ENCODE results near the gene CDKN2C. TPM values are rescaled to one million over a fixed set of nuclear protein-coding genes. Genes with fewer than 3 reads are reported as not detected.
A peak's percentile ranks its signal among the peaks of the same experiment; 100 is the strongest.
"Not testable (repeated sequence)": the region's sequence is repeated elsewhere in the genome, so short reads cannot be mapped to it uniquely, and the experiment has no call there.

Gene CDKN2C
- total RNA-seq (ENCODE audit: insufficient read depth, low replicate concordance), result 8.7 TPM

DNA sequence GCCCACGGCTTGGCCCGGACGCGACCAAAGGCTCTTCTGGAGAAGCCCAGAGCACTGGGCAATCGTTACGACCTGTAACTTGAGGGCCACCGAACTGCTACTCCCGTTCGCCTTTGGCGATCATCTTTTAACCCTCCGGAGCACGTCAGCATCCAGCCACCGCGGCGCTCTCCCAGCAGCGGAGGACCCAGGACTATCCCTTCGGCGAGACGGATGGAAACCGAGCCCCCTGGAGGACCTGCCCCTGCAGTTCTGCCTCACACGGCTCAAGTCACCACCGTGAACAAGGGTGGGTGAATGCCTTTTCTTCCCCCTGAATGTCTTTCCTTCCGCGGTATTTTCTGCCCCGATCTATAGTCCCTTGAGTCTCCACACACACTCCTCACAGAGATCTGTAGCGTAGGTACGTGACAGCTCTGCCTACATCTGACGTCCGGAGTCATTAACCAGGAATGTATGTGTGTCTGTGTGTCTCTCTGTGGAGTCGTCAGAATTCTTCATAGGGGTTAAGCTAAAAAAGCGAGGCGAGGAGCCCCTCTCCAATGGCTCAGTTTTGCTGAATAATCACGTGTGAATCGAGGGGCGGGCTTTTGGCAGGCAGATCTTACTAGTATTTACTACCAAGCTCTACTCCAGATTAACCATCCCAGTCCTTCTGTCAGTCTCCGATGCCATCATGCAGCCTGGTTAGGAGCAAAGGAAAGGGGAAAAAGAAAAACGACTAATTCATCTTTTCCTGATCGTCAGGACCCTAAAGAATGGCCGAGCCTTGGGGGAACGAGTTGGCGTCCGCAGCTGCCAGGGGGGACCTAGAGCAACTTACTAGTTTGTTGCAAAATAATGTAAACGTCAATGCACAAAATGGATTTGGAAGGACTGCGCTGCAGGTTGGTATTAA is at the start of gene CDKN2C:
TSS of gene CDKN2C (plus strand) at position 635 of the 898 bp plus-strand sequence. CDS start at position 759, 124 bp downstream.
- peak; percentile 77 for DNase-seq (ENCODE audit: low spot score)

DNA sequence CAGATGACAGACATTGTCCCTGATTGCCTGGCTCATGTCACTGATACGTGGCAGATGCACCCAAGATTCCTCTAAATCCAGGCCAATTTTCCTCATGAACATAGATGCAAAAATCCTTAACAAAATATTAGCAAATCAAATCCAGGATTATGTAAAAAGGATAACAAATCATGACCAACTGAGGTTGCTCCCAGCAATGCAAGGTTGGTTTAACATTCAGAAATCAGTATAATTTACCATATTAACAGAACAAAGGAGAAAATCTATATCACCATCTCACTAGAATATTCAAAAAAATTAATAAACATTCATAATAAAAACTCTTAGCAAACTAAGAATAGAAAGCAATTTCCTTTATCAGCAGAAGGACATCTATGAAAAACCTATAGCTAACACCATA is 49.6 kb upstream of the CDKN2C start:
- no peak for DNase-seq (ENCODE audit: low spot score)

- DNase-seq (ENCODE audit: low spot score), result no peak
Observed at GRCh38 chr1:50921029-50921428, 49.0 kb upstream of the CDKN2C start.

GRCh38 chr1:50923564-50923963 is 46.5 kb upstream of the CDKN2C start:
- no peak for DNase-seq (ENCODE audit: low spot score)

DNA sequence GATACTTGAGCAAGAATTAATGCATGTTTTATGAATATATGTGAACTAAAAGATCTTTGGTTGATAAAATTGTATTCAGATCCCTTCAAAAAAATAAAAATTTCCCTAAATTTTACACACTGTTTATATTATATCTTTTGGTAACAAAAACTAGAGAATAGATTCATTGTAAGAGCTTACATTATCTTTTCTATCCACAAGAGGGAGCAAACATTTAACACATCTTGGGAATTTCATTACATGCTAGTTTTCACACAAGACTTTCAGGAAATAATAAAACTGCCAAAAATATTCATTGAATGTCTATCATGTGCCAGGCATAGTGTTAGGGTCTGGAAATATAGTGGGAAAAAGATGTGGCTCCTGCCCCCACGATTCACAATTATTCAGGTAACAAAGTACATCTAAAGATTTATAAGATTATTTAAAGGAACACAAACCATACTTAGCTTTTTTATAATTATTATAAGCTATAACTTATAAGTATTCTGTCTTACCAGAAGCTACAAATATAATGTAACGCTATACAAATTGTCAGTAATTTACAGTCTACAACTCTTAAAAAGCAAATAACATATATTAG is 40.6 kb upstream of the CDKN2C start:
- DNase-seq (ENCODE audit: low spot score), result peak; percentile 18

DNA sequence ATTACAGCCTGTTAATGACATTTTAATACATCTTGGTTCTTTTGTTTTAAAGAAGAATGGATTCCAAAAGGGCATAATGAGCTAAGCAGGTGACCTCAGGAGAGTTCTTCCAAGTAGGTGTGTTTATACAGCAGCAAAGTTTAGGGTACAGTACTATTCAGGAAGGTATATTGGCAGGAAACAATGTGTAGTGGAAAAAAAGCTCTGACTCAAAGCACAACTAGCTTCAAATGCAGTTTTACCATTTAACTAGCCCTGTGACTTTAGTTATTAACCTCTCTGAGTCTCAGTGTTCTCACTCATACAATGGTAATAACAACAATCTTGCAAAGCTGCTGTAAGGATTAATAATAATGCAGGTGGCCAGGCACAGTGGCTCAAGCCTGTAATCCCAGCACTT is 39.9 kb upstream of the CDKN2C start:
- DNase-seq (ENCODE audit: low spot score), result no peak

- no peak for DNase-seq (ENCODE audit: low spot score)
Observed at GRCh38 chr1:50930965-50931737, 38.9 kb upstream of the CDKN2C start.

GRCh38 chr1:50932043-50932442 is 38.0 kb upstream of the CDKN2C start:
- DNase-seq (ENCODE audit: low spot score), result not testable (repeated sequence)

DNA sequence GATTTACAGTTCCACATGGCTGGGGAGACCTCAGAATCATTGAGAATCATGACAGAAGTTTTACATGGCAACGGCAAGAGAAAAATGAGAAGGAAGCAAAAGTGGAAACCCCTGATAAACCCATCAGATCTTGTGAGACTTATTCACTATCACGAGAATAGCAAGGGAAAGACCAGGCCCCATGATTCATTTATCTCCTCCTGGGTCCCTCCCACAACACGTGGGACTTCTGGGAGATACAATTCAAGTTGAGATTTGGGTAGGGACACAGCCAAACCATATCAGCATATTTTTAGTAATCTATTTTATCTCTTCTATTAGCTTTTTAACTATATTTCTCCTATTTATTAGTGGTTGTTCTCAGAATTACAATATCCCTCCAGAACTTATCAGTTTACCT is 36.3 kb upstream of the CDKN2C start:
- not testable (repeated sequence) for DNase-seq (ENCODE audit: low spot score)

- no peak for DNase-seq (ENCODE audit: low spot score)
Observed at GRCh38 chr1:50934838-50935237, 35.2 kb upstream of the CDKN2C start.

GRCh38 chr1:50935276-50935675 is 34.8 kb upstream of the CDKN2C start:
- DNase-seq (ENCODE audit: low spot score), result not testable (repeated sequence)

DNA sequence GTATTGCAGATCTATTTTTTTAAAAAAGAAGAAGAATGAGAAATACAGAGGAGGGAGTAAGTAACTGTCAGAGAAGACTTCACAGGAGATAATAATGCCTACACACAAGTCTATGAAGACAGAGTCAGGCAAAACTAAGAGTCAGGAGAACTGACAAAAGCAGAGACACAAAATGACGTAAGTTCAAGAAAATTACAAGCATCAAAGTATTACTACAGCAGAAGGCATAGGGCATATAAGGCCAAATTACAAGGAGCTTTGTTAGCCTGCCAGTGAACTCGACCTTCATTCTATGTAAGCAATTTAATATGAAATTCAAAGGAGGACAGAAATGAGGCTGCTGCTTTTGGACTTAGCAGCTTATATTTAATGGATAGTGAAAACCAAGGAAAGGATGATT is 33.7 kb upstream of the CDKN2C start:
- DNase-seq (ENCODE audit: low spot score), result no peak

DNA sequence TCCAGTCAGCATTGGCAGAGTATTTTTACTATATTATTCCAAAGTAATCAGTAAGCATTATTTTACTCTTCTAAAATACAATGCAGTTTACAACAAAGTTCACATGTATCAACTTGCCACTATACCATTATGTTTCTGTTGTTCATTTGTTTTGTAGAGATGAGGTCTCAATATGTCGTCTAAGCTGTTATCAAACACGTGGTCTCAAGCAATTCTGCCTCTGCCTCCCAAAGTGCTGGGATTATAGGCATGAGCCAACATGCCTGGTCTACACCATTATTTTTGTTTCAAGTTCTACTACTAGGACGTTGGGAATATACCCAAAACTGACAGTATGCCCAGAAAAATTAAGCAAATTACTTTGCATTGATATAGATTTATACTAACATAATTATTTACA is 29.8 kb upstream of the CDKN2C start:
- no peak for DNase-seq (ENCODE audit: low spot score)

- no peak for DNase-seq (ENCODE audit: low spot score)
Observed at GRCh38 chr1:50942334-50942733, 27.7 kb upstream of the CDKN2C start.

GRCh38 chr1:50949286-50949982 is 20.6 kb upstream of the CDKN2C start:
- DNase-seq (ENCODE audit: low spot score), result no peak

DNA sequence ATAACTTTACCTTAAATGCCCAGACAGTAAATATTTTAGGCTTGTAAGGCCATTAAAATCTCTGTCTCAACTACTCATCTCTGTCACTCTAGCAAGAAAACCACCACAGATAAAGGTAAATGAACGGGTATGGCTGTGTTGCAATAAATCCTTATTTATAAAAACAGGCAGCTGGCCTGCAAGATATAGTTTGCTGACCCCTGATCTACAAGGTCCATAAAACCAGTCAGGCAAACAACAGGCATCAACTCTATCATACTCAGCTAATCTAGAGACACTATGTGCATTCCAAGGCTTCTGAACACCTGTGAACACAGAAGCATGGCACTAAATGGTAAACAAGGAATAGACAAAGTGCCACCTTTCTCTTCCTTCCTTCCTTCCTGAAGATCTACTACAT is 19.6 kb upstream of the CDKN2C start:
- DNase-seq (ENCODE audit: low spot score), result no peak

DNA sequence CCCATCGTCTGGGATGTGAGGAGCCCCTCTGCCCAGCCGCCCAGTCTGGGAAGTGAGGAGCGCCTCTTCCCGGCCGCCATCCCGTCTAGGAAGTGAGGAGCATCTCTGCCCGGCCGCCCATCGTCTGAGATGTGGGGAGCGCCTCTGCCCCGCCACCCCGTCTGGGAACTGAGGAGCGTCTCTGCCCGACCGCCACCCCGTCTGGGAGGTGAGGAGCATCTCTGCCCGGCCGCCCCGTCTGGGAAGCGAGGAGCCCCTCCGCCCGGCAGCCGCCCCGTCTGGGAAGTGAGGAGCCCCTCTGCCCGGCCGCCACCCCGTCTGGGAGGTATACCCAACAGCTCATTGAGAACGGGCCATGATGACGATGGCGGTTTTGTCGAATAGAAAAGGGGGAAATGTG is 17.5 kb upstream of the CDKN2C start:
- DNase-seq (ENCODE audit: low spot score), result not testable (repeated sequence)

DNA sequence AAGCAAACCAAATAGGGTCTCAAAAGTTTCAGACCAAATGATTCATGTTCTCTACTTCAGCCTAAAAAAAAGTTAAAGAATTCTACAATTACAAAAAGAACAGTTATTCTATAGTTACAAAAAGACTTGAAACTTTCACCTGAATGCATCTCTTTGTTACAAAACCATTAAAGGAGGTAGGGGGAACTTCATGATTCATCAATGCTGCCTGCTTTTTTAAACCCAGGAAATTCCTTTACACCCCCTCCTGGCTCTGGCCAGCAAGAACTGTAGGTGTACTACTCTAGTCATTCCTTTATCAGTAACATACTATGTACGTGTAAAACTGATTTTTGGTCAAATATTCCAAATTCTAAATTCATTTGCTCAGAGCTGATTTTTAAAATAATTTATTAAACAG is 14.9 kb upstream of the CDKN2C start:
- no peak for DNase-seq (ENCODE audit: low spot score)

DNA sequence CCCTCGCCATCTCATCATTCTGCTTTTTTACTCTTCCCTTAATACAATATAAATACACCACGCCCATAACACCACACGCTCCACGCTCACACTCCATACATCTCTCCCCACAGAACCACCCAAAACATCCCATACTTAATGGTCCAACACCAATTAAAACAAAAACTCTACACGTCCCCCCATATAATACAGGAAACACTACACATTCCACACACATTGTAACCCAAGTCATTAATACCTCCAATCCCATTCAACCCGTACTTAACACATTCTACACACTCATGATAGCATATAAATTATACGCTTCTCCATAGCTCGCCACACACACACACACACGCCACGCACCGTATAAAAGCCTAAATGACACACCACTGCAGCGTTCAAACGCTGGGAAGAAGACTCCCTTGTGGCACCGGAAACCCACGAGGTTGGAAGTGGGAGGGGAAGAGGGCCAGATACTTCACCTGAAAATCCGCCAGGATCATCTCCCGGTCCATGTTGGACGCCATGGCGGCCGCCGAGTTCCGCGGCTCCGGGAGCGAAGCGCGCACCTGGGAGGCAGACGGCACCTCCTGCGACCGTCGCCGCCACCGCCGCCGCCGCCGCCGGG is 10.6 kb upstream of the CDKN2C start:
- DNase-seq (ENCODE audit: low spot score), result peak; percentile 18

DNA sequence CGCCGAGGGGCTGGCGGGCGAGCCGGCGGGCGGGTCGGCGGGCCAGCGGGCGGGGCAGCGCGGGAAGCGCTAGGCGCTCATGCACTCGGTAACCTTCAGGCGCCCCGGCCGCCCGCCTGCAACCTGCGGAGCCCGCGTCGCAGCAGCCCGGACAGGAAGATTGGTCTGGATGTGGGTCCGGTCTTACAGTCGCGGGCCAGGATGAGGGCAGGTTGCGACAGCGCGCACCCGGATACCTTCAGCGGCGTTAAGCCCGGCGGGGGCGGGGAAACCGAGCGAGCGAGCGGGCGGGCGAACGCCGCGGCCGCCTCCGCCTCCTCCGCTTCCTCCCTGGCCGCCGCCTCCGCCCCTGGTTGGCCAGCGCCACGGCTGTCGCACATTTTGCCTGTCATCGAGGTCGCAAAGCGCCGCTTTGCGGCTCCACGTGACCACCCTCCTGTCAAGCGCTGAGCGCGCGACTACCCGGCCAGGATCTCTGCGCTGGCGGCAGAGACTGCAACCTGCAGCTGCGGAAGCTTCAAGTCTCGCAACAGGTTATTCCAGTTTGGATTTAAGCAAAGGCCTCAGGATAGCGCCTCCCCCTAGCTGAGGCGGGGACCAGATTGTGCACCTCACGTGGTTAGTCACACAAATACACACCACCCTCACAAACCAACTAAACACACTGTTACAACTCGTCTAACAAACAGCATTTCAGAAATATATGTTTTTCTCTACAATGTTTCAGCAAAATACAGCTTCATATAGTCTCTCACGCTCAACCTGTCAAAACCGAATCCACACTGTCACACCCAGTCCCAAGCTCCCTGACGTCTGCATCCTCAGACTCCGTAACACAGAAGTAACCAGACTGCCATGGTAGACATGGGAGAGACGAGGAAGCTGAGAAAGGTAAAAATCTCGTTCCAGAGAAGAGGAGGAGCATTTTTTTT is 9.9 kb upstream of the CDKN2C start, which contains the start of gene FAF1:
TSS of gene FAF1 (minus strand) at position 355 of the 932 bp plus-strand sequence. CDS start 456 bp downstream, outside the sequence.
- peak; percentile 98 for DNase-seq (ENCODE audit: low spot score)
